ENCODE results near the gene CC2D2A. TPM values are rescaled to one million over a fixed set of nuclear protein-coding genes. Genes with fewer than 3 reads are reported as not detected.

The CC2D2A gene
- total RNA-seq, 1 donor from 2014 or later = 15.5 TPM

DNA sequence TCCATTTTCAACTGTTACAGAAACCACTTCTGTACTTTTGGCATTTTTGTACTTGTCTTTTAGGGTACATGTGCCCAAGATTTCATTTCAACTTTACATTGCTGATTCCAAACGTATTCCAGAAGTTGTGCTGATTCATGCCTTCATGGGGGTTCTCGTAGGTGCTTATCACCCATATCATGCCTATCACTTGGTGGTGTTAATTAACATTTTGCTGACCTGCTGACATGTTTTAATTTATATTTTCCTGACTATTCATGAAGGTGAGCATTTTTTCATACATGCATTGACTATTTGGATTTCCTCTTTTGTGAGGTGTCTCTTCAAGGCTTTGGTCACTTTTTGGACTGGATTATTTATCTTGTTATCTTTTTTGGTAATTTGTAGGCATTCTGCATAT is 64.1 kb downstream of the CC2D2A start:
- TF ChIP-seq CTCF (IDR thresholded peaks at IDR 0.05) = no peak
- Histone ChIP-seq H3K36me3 (peaks cover 17% of the 10 kb centered on the region), H3K9me3 (no peaks in the 10 kb centered on the region), H3K4me3 (no peak overlapping the region), H3K27ac (no peak overlapping the region), H3K4me1 (no peaks in the 10 kb centered on the region), H3K27me3 (no peaks in the 10 kb centered on the region)
- ATAC-seq (no peak), DNase-seq (no peak)
- intact Hi-C loops (cut with DNase I) = no loop called here

GRCh38 chr4:15535599-15535998 is 65.9 kb downstream of the CC2D2A start:
- no peak for TF ChIP-seq CTCF (IDR thresholded peaks at IDR 0.05)
- DNase-seq (no peak), ATAC-seq (no peak)
- Histone ChIP-seq H3K4me3 (no peak overlapping the region), H3K9me3 (no peaks in the 10 kb centered on the region), H3K27me3 (no peaks in the 10 kb centered on the region), H3K36me3 (peaks cover 22% of the 10 kb centered on the region), H3K4me1 (no peaks in the 10 kb centered on the region), H3K27ac (no peak overlapping the region)
- intact Hi-C loops (cut with DNase I) = no loop called here

DNA sequence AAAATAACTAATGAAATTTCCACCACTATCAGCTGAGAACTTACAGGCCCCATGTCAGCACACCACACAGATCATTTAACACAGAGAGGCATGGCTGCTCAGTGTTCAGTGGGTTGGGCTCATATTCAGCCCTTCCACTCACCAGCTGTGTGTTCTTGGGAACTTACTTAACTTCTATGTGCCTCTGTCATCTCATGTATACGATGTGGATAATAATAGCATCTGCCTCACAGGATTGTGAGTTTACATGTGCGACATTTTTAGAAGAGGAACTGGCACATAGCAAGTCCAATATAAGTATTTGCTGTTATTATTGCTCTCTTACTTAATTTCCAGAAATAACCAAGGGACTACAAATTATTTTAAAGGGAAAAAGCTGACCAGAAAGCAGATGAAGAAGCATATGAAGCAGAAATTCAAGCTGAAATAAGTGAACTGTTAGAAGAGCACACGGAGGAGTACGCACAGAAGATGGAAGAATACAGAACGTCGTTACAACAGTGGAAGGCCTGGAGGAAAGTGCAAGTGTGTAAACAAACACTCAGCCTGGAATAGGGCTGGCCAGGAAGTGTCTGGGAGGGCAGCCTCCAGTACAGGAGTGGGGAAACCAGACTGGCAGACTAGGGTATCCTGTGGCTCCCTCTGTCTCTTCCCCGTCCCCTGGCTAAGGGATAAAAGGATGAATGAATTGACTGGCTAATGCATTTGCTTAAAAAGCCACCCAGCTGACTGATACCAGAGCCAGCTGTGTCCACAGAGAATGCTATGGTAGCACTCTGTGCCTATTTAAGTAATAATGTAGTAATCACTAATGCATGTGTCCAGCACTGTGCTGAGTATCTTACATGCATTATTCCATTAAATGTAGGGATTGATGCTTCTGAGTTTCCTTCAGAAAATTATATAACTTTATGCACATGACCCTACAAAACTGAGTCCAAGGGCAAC is 67.1 kb downstream of the CC2D2A start:
- DNase-seq (no peak), ATAC-seq (peak; percentile 58)
- Histone ChIP-seq H3K27me3 (no peaks in the 10 kb centered on the region), H3K27ac (no peak overlapping the region), H3K4me1 (no peaks in the 10 kb centered on the region), H3K36me3 (peaks cover 25% of the 10 kb centered on the region), H3K4me3 (no peak overlapping the region), H3K9me3 (no peaks in the 10 kb centered on the region)
- no peak for TF ChIP-seq CTCF (IDR thresholded peaks at IDR 0.05)
- intact Hi-C loops (cut with DNase I) = no loop called here

DNA sequence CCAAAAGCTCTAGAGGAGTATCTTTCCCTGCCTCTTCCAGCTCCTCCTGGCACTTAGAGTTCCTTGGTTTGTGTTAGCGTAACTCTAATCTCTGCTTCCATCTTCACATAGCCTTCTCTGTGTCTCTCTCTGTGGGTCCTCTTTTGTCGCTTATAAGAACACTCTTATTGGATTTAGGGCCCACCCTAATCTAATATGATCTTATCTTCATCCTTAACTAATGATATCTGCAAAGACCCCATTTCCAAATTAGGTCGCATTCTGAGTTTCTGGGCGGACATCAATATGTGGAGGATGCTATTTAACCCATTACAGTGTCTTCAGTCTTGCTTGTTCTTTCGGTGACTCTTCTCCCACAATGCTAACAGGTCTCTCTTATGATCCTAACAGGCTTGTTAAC is 72.3 kb downstream of the CC2D2A start:
- DNase-seq (no peak), ATAC-seq (no peak)
- intact Hi-C loops (cut with DNase I) = no loop called here
- Histone ChIP-seq H3K36me3 (peaks cover 29% of the 10 kb centered on the region), H3K4me3 (no peak overlapping the region), H3K27me3 (no peaks in the 10 kb centered on the region), H3K27ac (no peak overlapping the region), H3K9me3 (no peaks in the 10 kb centered on the region), H3K4me1 (no peaks in the 10 kb centered on the region)
- TF ChIP-seq CTCF (IDR thresholded peaks at IDR 0.05) = no peak

GRCh38 chr4:15542760-15543159 is 73.1 kb downstream of the CC2D2A start:
- TF ChIP-seq CTCF (IDR thresholded peaks at IDR 0.05) = no peak

More at GRCh38 chr4:15542760-15543159, 73.1 kb downstream of the CC2D2A start:
- H3K27me3 ChIP-seq = no peaks in the 10 kb centered on the region
- H3K27ac ChIP-seq = no peak overlapping the region
- intact Hi-C loops (cut with DNase I) = no loop called here
- DNase-seq (no peak), ATAC-seq (no peak)
- H3K9me3 ChIP-seq = no peaks in the 10 kb centered on the region
- H3K36me3 ChIP-seq = peaks cover 27% of the 10 kb centered on the region
- H3K4me1 ChIP-seq = peaks cover 4% of the 10 kb centered on the region
- no peak overlapping the region for H3K4me3 ChIP-seq

Measured in upper lobe of right lung (tissue), 1 donor.